HG03432 (cell line): ENCODE results near the gene ADAM22.

Experiments used
- ATAC-seq: cut with Tn5 transposase; IDR thresholded peaks from one replicate; pipeline ENCODE4 v1.9.1; 2021; ENCODE audit warnings: mild to moderate bottlenecking, moderate library complexity; ENCODE audit not compliant: unreplicated experiment

Gene ADAM22

DNA sequence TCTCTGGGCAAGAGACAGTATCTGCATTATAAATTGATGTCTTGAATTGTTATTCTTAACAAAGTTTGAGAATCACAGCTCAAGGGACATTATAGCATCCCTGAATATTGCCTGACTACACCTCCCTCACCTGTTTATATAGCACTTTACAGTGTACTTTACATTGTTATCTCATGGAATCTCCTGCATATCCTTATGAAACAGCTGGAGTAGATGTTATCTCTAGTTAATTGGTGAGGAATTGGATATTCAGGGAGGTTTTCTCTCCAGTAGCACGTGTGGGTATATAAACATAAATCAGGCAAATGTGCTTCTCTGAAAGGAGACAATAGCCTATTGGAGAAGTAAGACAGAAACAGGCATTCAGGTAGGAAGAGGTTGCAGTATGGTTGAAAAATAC, 168.6 kb downstream of the ADAM22 start:
- ATAC-seq, result no peak

DNA sequence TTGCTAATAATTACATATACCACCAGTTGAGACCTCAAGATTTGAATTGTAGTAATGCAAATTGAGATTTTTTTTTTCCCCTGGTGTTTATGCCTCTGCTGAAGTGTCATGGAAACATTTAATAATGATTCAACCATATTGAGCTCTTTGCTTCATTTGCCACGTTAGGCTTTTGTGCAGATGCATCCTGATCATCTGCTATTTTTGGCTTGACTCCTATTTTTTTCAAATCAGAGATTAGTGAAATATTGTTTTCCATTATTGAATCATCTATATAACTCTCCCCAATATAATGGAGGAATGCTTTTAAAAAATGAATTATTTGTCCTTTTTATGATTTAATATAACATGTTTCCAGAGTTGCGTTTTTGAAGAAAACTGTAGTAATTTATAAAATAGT, 170.7 kb downstream of the ADAM22 start:
- ATAC-seq, result no peak

- no peak for ATAC-seq
Observed at GRCh38 chr7:88105231-88105630, 171.2 kb downstream of the ADAM22 start.

GRCh38 chr7:88106434-88106833, 172.4 kb downstream of the ADAM22 start:
- ATAC-seq, result no peak

- no peak for ATAC-seq
Observed at GRCh38 chr7:88109612-88110011, 175.6 kb downstream of the ADAM22 start.

GRCh38 chr7:88111140-88111743, 177.2 kb downstream of the ADAM22 start:
- ATAC-seq, result peak; percentile 62

DNA sequence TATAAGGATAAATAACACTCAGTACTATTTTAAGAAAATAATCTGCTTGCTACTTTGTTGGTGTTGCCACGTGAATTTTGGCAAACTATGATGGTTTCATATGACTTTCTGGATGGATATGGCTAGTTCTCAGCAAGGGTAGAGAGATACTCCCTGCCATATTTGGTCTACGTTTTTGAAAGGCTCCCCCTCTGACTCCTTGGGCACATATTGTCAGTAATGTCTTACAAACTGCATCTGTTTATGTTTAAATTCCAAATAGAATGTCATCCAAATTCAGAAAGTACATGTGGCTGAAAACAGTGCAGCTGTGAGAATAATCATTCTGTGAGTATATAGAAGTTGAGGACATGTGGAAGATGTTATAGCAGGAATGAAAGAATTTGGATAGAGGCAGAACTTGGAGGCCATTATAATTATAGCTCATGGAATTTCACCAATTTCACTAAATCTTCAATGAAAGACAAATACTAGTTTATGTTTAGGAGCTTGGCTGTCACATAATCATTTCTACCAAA, 178.0 kb downstream of the ADAM22 start:
- no peak for ATAC-seq

DNA sequence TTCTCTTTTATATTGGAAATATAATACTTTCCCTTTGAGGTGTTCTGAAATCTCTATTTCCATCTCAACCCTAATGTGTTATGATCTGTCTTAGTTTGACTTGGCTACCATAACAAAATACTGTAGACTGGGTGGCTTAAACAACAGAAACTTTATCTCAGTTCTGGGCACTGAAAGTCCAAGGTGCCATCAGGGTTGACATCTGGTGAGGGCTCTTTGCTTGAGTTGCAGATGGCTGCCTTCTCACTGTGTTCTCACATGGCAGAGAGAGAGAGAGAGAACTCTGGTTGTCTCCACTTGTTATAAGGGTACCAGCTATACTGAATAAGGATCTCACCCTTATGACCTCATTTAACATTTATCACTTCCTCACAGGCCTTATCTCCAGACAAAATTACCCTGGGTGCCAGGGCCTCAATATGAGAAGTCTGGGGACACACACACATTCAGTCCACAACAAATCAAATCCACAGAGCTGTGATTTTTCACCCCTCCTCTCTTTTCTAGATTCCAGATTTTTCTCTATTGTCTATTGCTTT, 181.3 kb downstream of the ADAM22 start:
- no peak for ATAC-seq

DNA sequence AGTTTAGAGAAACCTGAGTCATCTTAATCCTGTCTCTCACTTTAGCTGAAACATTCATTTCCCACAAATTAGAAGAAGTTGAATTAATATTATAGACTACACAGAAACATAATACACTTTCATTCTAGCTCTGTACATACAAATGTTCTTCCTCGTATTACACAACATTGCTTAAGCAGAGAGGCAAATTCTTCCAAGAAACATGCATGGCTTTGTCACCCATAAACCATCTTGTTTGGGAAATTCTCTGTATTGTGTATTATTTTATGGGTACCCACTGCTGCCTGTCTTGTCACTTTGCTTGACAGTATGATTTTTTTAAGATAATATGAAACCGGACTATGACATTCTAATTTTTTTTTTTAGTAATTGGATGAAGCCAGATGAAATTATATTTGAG, 181.8 kb downstream of the ADAM22 start:
- ATAC-seq, result no peak

- ATAC-seq, result no peak
Observed at GRCh38 chr7:88116235-88116795, 182.3 kb downstream of the ADAM22 start.

GRCh38 chr7:88117325-88117724, 183.3 kb downstream of the ADAM22 start:
- no peak for ATAC-seq

DNA sequence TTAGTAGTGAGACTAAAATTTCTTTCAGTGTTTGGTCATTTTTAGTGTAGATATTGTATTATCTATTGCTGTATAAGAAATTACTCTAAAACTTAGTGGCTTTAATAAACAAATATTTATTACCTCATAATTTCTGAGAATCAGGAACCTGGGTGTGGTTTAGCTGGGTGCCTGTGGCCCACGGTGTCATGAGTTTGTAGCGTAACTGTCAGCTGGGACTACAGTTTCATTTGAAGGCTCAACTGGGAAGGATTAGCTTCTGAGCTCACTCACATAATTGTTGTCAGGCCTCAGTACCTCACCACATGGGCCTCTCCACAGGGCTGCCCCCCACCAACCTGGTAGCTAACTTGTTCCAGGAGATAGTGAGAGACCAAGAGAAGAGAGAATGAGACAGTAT, 187.3 kb downstream of the ADAM22 start:
- no peak for ATAC-seq

GRCh38 chr7:88127637-88128290, 193.7 kb downstream of the ADAM22 start:
- no peak for ATAC-seq

DNA sequence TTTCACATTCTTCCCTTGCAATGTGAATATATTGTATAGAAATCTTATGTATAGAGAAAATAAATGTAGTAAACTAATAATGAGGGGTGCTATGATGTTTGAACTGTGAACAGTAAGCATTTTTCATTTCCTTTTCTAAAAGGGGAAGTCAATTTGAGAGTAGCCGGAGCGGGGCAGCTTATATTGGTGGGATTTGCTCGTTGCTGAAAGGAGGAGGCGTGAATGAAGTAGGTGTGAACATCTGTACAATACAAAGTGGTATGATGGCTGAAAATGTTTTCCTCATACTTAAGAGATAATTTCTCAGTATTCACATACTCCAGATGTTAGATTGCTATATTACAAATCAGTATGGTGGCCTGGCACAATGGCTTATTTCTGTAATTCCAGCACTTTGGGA, 198.7 kb downstream of the ADAM22 start:
- ATAC-seq, result peak; percentile 88

GRCh38 chr7:88140947-88141346, 206.9 kb downstream of the ADAM22 start:
- ATAC-seq, result no peak

GRCh38 chr7:88141479-88141878, 207.4 kb downstream of the ADAM22 start:
- no peak for ATAC-seq

DNA sequence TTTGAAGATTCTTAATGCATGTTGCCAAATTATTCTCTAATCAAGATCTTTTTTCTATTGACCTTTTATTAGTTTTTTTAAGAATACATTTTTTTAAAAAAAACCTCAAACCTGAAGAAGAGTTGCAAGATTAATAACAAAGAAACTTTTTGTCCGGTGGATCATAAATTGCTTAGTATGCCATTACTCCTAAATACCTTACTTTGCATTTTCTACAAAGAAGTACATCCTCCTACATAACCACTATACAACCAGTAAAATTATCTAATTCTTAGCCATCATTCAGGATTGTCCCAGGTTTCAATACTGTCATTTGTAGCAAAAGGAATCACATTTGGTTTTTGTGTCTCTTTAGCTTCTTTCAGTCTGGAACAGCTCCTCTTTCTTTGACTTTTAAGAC, 207.9 kb downstream of the ADAM22 start:
- ATAC-seq, result no peak

DNA sequence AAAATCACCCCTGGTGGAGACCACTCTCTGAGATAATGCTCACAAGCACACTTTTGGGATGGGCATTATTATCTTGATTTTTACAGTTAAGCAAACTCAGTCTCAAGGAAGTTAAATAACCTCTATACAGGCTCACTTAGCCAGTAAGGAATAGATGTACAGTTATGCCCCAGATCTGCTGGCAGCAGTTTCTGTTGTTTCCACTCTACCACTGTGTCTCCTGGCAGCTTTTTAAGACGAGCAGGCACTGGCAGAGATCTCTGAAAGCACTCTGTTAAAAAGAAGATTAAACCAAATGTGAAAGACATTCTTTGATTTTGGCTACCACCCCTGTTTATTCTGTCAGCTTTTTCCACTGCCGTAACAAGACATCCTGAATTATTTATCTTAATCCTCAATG, 212.6 kb downstream of the ADAM22 start:
- ATAC-seq, result no peak

DNA sequence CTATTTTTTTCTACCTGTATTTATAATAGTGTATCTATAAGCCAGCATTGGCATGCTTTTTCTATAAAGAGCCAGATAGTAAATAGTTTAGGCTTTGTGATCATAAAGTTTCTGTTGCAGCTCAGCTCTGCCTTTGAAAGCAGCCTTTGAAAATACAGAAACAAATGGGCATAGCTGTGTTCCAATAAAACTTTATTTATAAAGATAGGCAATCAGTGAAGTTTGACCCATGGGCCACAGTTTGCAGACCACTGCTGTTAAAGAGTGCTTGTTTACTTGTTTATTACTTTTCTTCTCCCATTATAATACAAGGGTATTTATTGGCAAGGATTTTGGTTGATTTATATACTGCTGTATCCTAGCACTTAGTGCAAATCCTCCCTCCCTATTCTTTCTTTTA, 213.3 kb downstream of the ADAM22 start:
- ATAC-seq, result no peak

- ATAC-seq, result no peak
Observed at GRCh38 chr7:88147949-88148348, 213.9 kb downstream of the ADAM22 start.

DNA sequence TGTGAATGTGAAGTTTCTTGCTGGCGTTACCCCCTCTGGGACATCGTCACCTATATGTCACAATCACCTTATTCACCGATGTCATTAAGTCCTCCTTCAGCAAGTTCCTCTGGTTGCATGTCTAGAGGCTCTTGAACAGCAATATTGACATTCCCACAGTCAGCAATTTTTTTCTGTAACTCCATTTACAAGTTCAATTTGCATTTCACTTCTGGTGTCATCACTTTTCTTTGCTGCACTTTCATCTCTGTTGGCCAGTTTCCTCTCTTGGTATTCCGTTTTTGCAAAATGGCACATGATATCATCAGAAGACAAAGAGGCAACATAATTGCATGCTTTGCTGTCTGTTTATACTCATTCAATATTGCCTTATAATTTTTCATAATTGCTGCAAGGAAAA, 216.0 kb downstream of the ADAM22 start:
- no peak for ATAC-seq

DNA sequence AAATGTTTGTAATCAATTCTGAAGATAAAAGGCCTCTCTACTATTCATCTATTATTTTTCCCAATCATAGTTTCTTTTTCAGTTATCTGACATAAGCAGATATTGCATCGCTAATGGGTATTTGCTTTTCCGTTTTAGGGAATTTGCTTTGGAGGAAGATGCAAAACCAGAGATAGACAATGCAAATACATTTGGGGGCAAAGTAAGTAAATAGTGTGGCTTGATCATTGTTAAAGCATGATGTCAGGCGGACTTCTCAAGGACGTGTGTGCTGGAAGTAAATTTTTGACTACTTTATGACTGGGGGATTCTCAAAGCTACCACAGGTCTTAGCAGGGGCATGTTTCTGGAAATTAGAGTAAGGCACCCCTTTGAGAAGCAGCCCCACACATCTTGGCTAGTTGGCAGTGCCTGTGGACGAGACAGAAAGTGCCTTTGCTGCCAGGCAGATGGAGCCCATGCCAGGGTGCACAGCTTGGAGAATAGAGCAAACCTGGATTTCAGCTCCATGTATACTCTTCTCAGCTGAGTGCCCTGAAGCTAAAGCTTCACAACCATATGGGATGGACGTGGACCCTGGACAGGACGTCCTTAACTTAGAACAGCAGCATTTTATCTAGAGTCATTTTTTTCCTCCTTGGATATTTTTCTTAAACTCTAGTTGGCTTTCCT, 217.2 kb downstream of the ADAM22 start:
- no peak for ATAC-seq
